H1 (cell line): ENCODE measurements around the gene RANBP3L. TPM values are rescaled to one million over a fixed set of nuclear protein-coding genes. Genes with fewer than 3 reads are reported as not detected.

Experiments
- CTCF ChIA-PET: fragments of 300-600 bp; sonication (Branson Sonifier 250); formaldehyde crosslinking; loops from one replicate; lab custom pipeline; 2021; ENCODE audit not compliant: partially characterized antibody; lab: Charles Lee
- POLR2A ChIA-PET: fragments of 300-600 bp; sonication (Branson Sonifier 250); formaldehyde crosslinking; loops from one replicate; lab custom pipeline; 2021; ENCODE audit warnings: inconsistent platforms; ENCODE audit not compliant: partially characterized antibody; lab: Charles Lee
- DNase-seq, 2 experiments: peaks; one replicate each; pipeline versions ENCODE4 v3.0.0 to v3.0.0-alpha.2; 2010 to 2022; ENCODE audit warnings: low spot score in 2 of 2, low read depth in 1 of 2, mixed read lengths in 1 of 2
- FAIRE-seq: peaks from 2 replicates; lab custom pipeline; 2011; peaks lifted over from hg19 to GRCh38; lab: Jason Lieb, UNC
- H2AFZ ChIP-seq: 2 replicates; pipeline ENCODE4 v1.8.1; 2012; ENCODE audit warnings: low read length, inconsistent platforms
- H2AK5ac ChIP-seq: 2 replicates; pipeline ENCODE4 v1.6.1; 2013; ENCODE audit warnings: low read depth, low read length
- H2BK120ac ChIP-seq: replicated peaks from 2 replicates; pipeline ENCODE3; 2013; ENCODE audit warnings: low read depth, low read length, inconsistent platforms
- H2BK12ac ChIP-seq: 2 replicates; pipeline ENCODE4 v1.6.1; 2013; ENCODE audit warnings: low read depth, low read length
- H2BK15ac ChIP-seq: 2 replicates; pipeline ENCODE4 v1.6.1; 2013; ENCODE audit warnings: low read length
- H2BK20ac ChIP-seq: 2 replicates; pipeline ENCODE4 v1.6.1; 2013; ENCODE audit warnings: low read length
- H2BK5ac ChIP-seq: 2 replicates; pipeline ENCODE4 v1.6.1; 2013; ENCODE audit warnings: low read depth, low read length
- H3K14ac ChIP-seq: 2 replicates; pipeline ENCODE4 v1.6.1; 2013; ENCODE audit warnings: inconsistent platforms; ENCODE audit not compliant: insufficient read length
- H3K18ac ChIP-seq: 2 replicates; pipeline ENCODE4 v1.6.1; 2013; ENCODE audit warnings: low read length; ENCODE audit errors: extremely low read depth
- H3K23ac ChIP-seq: 2 replicates; pipeline ENCODE4 v1.6.1; 2013; ENCODE audit warnings: inconsistent platforms; ENCODE audit not compliant: insufficient read length
- H3K23me2 ChIP-seq: 2 replicates; pipeline ENCODE4 v1.6.1; 2013; ENCODE audit warnings: low read depth, low read length
- H3K27ac ChIP-seq: 2 replicates; pipeline ENCODE4 v1.6.1; 2011; ENCODE audit warnings: low read depth, low read length, inconsistent platforms
- H3K27me3 ChIP-seq, 4 experiments: replicated peaks in 1 of 4; 1 replicate in 1 of 4; 2 replicates in 3 of 4; pipeline versions ENCODE4 v1.6.1 to v1.8.1; 2011 to 2013; ENCODE audit warnings: low read length in 3 of 4, mild to moderate bottlenecking in 3 of 4, inconsistent platforms in 2 of 4, mixed read lengths in 2 of 4, moderate library complexity in 1 of 4; ENCODE audit not compliant: control insufficient read depth in 3 of 4, insufficient read depth in 3 of 4; ENCODE audit errors: extremely low read depth in 1 of 4
- H3K36me3 ChIP-seq, 4 experiments: 2 replicates each; pipeline versions ENCODE4 v1.6.1 to v1.8.1; 2011 to 2013; ENCODE audit warnings: mild to moderate bottlenecking in 4 of 4, low read length in 3 of 4, moderate library complexity in 2 of 4, control low read depth in 1 of 4, inconsistent platforms in 1 of 4; ENCODE audit not compliant: insufficient read depth in 4 of 4, control insufficient read depth in 2 of 4
- H3K4ac ChIP-seq: replicated peaks from 2 replicates; pipeline ENCODE3; 2013; ENCODE audit warnings: low read length, low read depth, mixed read lengths, inconsistent platforms; ENCODE audit not compliant: insufficient read length
- H3K4me1 ChIP-seq, 4 experiments: replicated peaks in 1 of 4; 1 replicate in 1 of 4; 2 replicates in 3 of 4; pipeline versions ENCODE4 v1.6.1 to v1.8.1; 2011 to 2013; ENCODE audit warnings: low read length in 3 of 4, inconsistent platforms in 2 of 4, mixed read lengths in 1 of 4; ENCODE audit not compliant: insufficient read depth in 4 of 4, control insufficient read depth in 3 of 4
- H3K4me2 ChIP-seq, 2 experiments: 2 replicates each; pipeline versions ENCODE4 v1.6.1 to v1.8.1; 2011 to 2013; ENCODE audit warnings: low read depth in 2 of 2, low read length in 2 of 2, control low read depth in 1 of 2, inconsistent platforms in 1 of 2, mild to moderate bottlenecking in 1 of 2; ENCODE audit not compliant: insufficient read depth in 1 of 2
- H3K4me3 ChIP-seq, 4 experiments: fragments of 200-600, 300-600 bp in 1 of 4; sonication (generic), shearing (Covaris generic), sonication (Bioruptor Twin) in 1 of 4; 2 replicates each; pipeline versions ENCODE4 v1.5.1 to v1.8.1; 2011 to 2016; ENCODE audit warnings: low read length in 4 of 4, low read depth in 3 of 4, control low read depth in 2 of 4, inconsistent platforms in 2 of 4, mild to moderate bottlenecking in 2 of 4, mixed read lengths in 1 of 4, moderate library complexity in 1 of 4; ENCODE audit not compliant: insufficient read depth in 2 of 4; ENCODE audit errors: extremely low read depth in 1 of 4
- H3K56ac ChIP-seq: replicated peaks from 2 replicates; pipeline ENCODE3; 2013; ENCODE audit warnings: low read depth, mild to moderate bottlenecking, mixed read lengths, low read length, inconsistent platforms; ENCODE audit not compliant: insufficient read length
- H3K79me1 ChIP-seq: 2 replicates; pipeline ENCODE4 v1.6.1; 2013; ENCODE audit warnings: low read depth, low read length, control low read depth
- H3K79me2 ChIP-seq, 2 experiments: 2 replicates each; pipeline versions ENCODE4 v1.6.1 to v1.8.1; 2012 to 2013; ENCODE audit warnings: low read length in 2 of 2, mild to moderate bottlenecking in 2 of 2, inconsistent platforms in 1 of 2; ENCODE audit not compliant: insufficient read depth in 2 of 2, control insufficient read depth in 1 of 2
- H3K9ac ChIP-seq, 4 experiments: replicated peaks in 1 of 4; 1 replicate in 1 of 4; 2 replicates in 3 of 4; pipeline versions ENCODE4 v1.6.1 to v1.8.1; 2011 to 2013; ENCODE audit warnings: low read depth in 3 of 4, low read length in 3 of 4, control low read depth in 2 of 4, mild to moderate bottlenecking in 2 of 4, moderate library complexity in 2 of 4, inconsistent platforms in 1 of 4; ENCODE audit errors: extremely low read depth in 1 of 4
- H3K9me3 ChIP-seq, 2 experiments: 2 replicates each; pipeline versions ENCODE4 v1.6.1 to v1.8.1; 2012 to 2013; ENCODE audit warnings: mild to moderate bottlenecking in 2 of 2, moderate library complexity in 2 of 2, control low read depth in 1 of 2, inconsistent platforms in 1 of 2, low read depth in 1 of 2, low read length in 1 of 2, mixed read lengths in 1 of 2; ENCODE audit not compliant: insufficient read depth in 2 of 2
- H4K20me1 ChIP-seq, 2 experiments: replicated peaks in 1 of 2; 2 replicates each; pipeline versions ENCODE3 to v1.8.1; 2011 to 2013; ENCODE audit warnings: inconsistent platforms in 2 of 2, low read length in 2 of 2, mild to moderate bottlenecking in 1 of 2; ENCODE audit not compliant: insufficient read depth in 2 of 2, control insufficient read depth in 1 of 2
- H4K5ac ChIP-seq: 2 replicates; pipeline ENCODE4 v1.6.1; 2013; ENCODE audit warnings: low read length, low read depth, mixed read lengths, inconsistent platforms; ENCODE audit not compliant: insufficient read length
- H4K8ac ChIP-seq: 2 replicates; pipeline ENCODE4 v1.8.0; 2013; ENCODE audit warnings: mild to moderate bottlenecking, moderate library complexity, low read length, inconsistent platforms; ENCODE audit not compliant: insufficient read depth; ENCODE audit errors: extremely low read depth
- H4K91ac ChIP-seq: replicated peaks from 2 replicates; pipeline ENCODE3; 2013; ENCODE audit warnings: low read length, mixed read lengths, inconsistent platforms; ENCODE audit not compliant: insufficient read length
- CTBP2 ChIP-seq: IDR thresholded peaks from 2 replicates; pipeline ENCODE4 v1.7.0; 2011; ENCODE audit warnings: borderline replicate concordance, mild to moderate bottlenecking, moderate library complexity, mixed read lengths, low read length; ENCODE audit not compliant: insufficient read depth, insufficient read length
- JUND ChIP-seq: IDR thresholded peaks from 2 replicates; pipeline ENCODE4 v1.6.1; 2011; ENCODE audit warnings: mild to moderate bottlenecking, improper control_type of control experiment, low read length
- KDM4A ChIP-seq: IDR thresholded peaks from one replicate; pipeline ENCODE4 v1.7.1; 2012; ENCODE audit warnings: low read depth, mild to moderate bottlenecking, moderate library complexity, low read length, inconsistent platforms; ENCODE audit not compliant: severe bottlenecking
- NRF1 ChIP-seq: IDR thresholded peaks from 2 replicates; pipeline ENCODE4 v1.6.1; 2011; ENCODE audit warnings: mild to moderate bottlenecking, low read depth, low read length, improper control_type of control experiment
- RAD21 ChIP-seq, 2 experiments: IDR thresholded peaks in 1 of 2; conservative IDR thresholded peaks in 1 of 2; 2 replicates each; pipeline ENCODE4 v1.6.1; 2011; ENCODE audit warnings: low read depth in 2 of 2, low read length in 2 of 2, improper control_type of control experiment in 1 of 2, inconsistent platforms in 1 of 2, mild to moderate bottlenecking in 1 of 2, moderate library complexity in 1 of 2
- SIX5 ChIP-seq: IDR thresholded peaks from 2 replicates; pipeline ENCODE4 v1.6.1; 2011; ENCODE audit warnings: mild to moderate bottlenecking, low read depth, low read length
- SP2 ChIP-seq: IDR thresholded peaks from 2 replicates; pipeline ENCODE4 v1.6.1; 2012; ENCODE audit warnings: mild to moderate bottlenecking, low read length, inconsistent platforms
- SUZ12 ChIP-seq: fragments of 200-600 bp; sonication (generic); IDR thresholded peaks from 2 replicates; pipeline ENCODE4 v1.6.1; 2012; ENCODE audit warnings: mild to moderate bottlenecking, inconsistent platforms, low read length, moderate library complexity, mixed read lengths
- TAF7 ChIP-seq: optimal IDR thresholded peaks from 2 replicates; pipeline ENCODE3; 2011; ENCODE audit warnings: low read depth, mild to moderate bottlenecking, inconsistent platforms, low read length, moderate library complexity, borderline replicate concordance
- TBP ChIP-seq: IDR thresholded peaks from 2 replicates; pipeline ENCODE4 v1.6.1; 2011; ENCODE audit warnings: low read depth, low read length, improper control_type of control experiment
- USF2 ChIP-seq: IDR thresholded peaks from 2 replicates; pipeline ENCODE4 v1.6.1; 2011; ENCODE audit warnings: low read length, improper control_type of control experiment
- WGBS, 2 experiments: shearing (Covaris generic) in 1 of 2; methylation state at CpG; one replicate each; pipeline versions ENCODE4 v1.1.6 to v1.1.7; 2013 to 2015; ENCODE audit warnings: low lambda C conversion rate in 2 of 2, mixed read lengths in 2 of 2, inconsistent platforms in 1 of 2, low coverage in 1 of 2, missing lambda C conversion rate in 1 of 2; ENCODE audit not compliant: insufficient replicate concordance in 2 of 2, insufficient coverage in 1 of 2, insufficient read length in 1 of 2; ENCODE audit errors: extremely low coverage in 1 of 2, missing lambda C conversion rate in 1 of 2; 5-methylcytosine and 5-hydroxymethylcytosine counted together
- polyA plus RNA-seq, 7 experiments: library from polyadenylated mRNA; depleted of rRNA in 3 of 7; stranded (reverse) in 5 of 7; unstranded in 2 of 7; fragments of >200 nt in 5 of 7; fragments of 200-250 nt in 2 of 7; gene quantifications; 1 replicate in 5 of 7; 2 replicates in 1 of 7; 4 replicates in 1 of 7; pipeline versions ENCODE4 v1.2.1 to v1.2.3, GENCODE V29; 2011 to 2013; ENCODE audit warnings: missing spikeins in 2 of 7, mixed read lengths in 2 of 7
- total RNA-seq: library from RNA; stranded (reverse); fragmentation: NEBNext Ultra II Directional; extraction: Animal tissue kit (Norgen Biotek cat#: 25700); gene quantifications from 2 replicates; pipeline ENCODE4 v1.2.1, GENCODE V29; 2021

Gene RANBP3L
- total and polyA plus RNA-seq, 2 of the 8 experiments (the other 6 are each of a cell fraction or from before 2014, with no cell fraction given): not detected

- Histone ChIP-seq H3K79me1 (no peaks in the 10 kb centered on the region), H3K18ac (no peak overlapping the region), H3K4ac (no peak overlapping the region), H2BK20ac (no peak overlapping the region), H2BK120ac (no peak overlapping the region), H2BK15ac (no peak overlapping the region), H3K27ac (no peak overlapping the region), H3K36me3 (no peaks in the 10 kb centered on the region), H2BK5ac (no peak overlapping the region), H3K56ac (no peak overlapping the region), H2AK5ac (no peak overlapping the region), H4K91ac (no peak overlapping the region), H3K23me2 (no peaks in the 10 kb centered on the region), H3K4me1 (no peaks in the 10 kb centered on the region), H3K4me3 (no peak overlapping the region), H2AFZ (no peak overlapping the region), H4K20me1 (no peaks in the 10 kb centered on the region), H3K23ac (no peak overlapping the region), H2BK12ac (no peak overlapping the region), H3K79me2 (no peaks in the 10 kb centered on the region), H3K27me3 (no peaks in the 10 kb centered on the region), H4K5ac (no peak overlapping the region), H3K9me3 (0 out of 4 replicates have a peak, but pooled peaks cover 0 to 2% of the 10 kb centered on the region in 2 experiments), H3K4me2 (no peak overlapping the region), H4K8ac (no peak overlapping the region), H3K9ac (no peak overlapping the region), H3K14ac (no peak overlapping the region)
- ChIA-PET POLR2A (no interaction called here), CTCF (interaction anchor here (0.8 to 1.5 kb wide), 2 partner anchors 13 to 55 kb away, joined by 3 read pairs; no protein-coding TSS in a partner anchor)
- TF ChIP-seq JUND (no peak), KDM4A (no peak), NRF1 (no peak), TAF7 (no peak), USF2 (no peak), TBP (no peak), RAD21 (IDR thresholded peaks at IDR 0.05 in 1 of 2, conservative IDR thresholded peaks at IDR 0.05 in 1 of 2; ENCODE audit: low read depth in 2 of 2, low read length in 2 of 2) (no peak), SIX5 (no peak), SUZ12 (no peak), CTBP2 (no peak), SP2 (no peak)
- FAIRE-seq (no peak), DNase-seq (no peak)
- 95% methylated on average over 1 of the region's 1 CpG; no CpG with 5 or more reads in 1 of the 2 experiments for WGBS, 2 experiments
Measured at GRCh38 chr5:36311956-36312355, 10.3 kb upstream of the RANBP3L start.
